Endothelial cell of umbilical vein (primary cell): ENCODE measurements around the gene RELN. TPM values are rescaled to one million over a fixed set of nuclear protein-coding genes. Genes with fewer than 3 reads are reported as not detected.

Experiments
- BruUV-seq: library from RNA; stranded (reverse); fragments of 400-500 nt; replicated peaks from 2 replicates; lab custom pipeline; 2021; lab: Mats Ljungman, UMichigan
- CTCF ChIA-PET: fragments of 300-600, 350-600 bp; sonication (Branson Sonifier 250); formaldehyde crosslinking; loops from one replicate; lab custom pipeline; 2021; ENCODE audit warnings: antibody characterized with exemption, inconsistent platforms; lab: Charles Lee
- POLR2A ChIA-PET: fragments of 300-600, 350-600 bp; sonication (Branson Sonifier 250); formaldehyde crosslinking; loops from one replicate; lab custom pipeline; 2021; ENCODE audit warnings: antibody characterized with exemption, inconsistent platforms; lab: Charles Lee
- DNase-seq: peaks from one replicate; pipeline ENCODE4 v3.0.0-alpha.2; 2011; ENCODE audit warnings: low read depth, low spot score
- FAIRE-seq: peaks from 2 replicates; lab custom pipeline; 2011; peaks lifted over from hg19 to GRCh38; lab: Jason Lieb, UNC
- H2AFZ ChIP-seq: 2 replicates; pipeline ENCODE4 v1.6.0; 2012; ENCODE audit warnings: low read depth, low read length, control low read depth, inconsistent platforms
- H3K27ac ChIP-seq: 2 replicates; pipeline ENCODE4 v1.5.1; 2011; ENCODE audit warnings: low read depth, mild to moderate bottlenecking, control low read depth, low read length, moderate library complexity; ENCODE audit not compliant: insufficient read depth
- H3K27me3 ChIP-seq, 2 experiments: 2 replicates each; pipeline versions ENCODE4 v1.6.0 to v1.6.1; 2011; ENCODE audit warnings: low read length in 2 of 2, mixed read lengths in 1 of 2; ENCODE audit not compliant: control insufficient read depth in 2 of 2, insufficient read depth in 2 of 2
- H3K36me3 ChIP-seq, 2 experiments: 2 replicates in 1 of 2; 3 replicates in 1 of 2; pipeline ENCODE4 v1.5.1; 2011; ENCODE audit warnings: low read length in 2 of 2, mild to moderate bottlenecking in 1 of 2, moderate library complexity in 1 of 2; ENCODE audit not compliant: control insufficient read depth in 2 of 2, insufficient read depth in 2 of 2; ENCODE audit errors: extremely low read depth in 1 of 2
- H3K4me1 ChIP-seq: 3 replicates; pipeline ENCODE4 v1.5.1; 2011; ENCODE audit warnings: mild to moderate bottlenecking, low read length; ENCODE audit not compliant: control insufficient read depth, insufficient read depth; ENCODE audit errors: extremely low read depth
- H3K4me2 ChIP-seq: 2 replicates; pipeline ENCODE4 v1.6.1; 2011; ENCODE audit warnings: low read length, control low read depth, mixed read lengths; ENCODE audit not compliant: insufficient read depth
- H3K4me3 ChIP-seq, 3 experiments: fragments of 200-600 bp in 1 of 3; sonication (generic), shearing (Covaris generic) in 1 of 3; replicated peaks in 1 of 3; 2 replicates each; pipeline ENCODE4 v1.5.1; 2011 to 2016; ENCODE audit warnings: control low read depth in 3 of 3, low read length in 3 of 3, mild to moderate bottlenecking in 2 of 3, inconsistent platforms in 1 of 3, low read depth in 1 of 3, moderate library complexity in 1 of 3; ENCODE audit not compliant: insufficient read depth in 1 of 3
- H3K79me2 ChIP-seq: 2 replicates; pipeline ENCODE4 v1.6.0; 2012; ENCODE audit warnings: low read length, inconsistent platforms; ENCODE audit not compliant: control insufficient read depth, insufficient read depth
- H3K9ac ChIP-seq: replicated peaks from 2 replicates; pipeline ENCODE3; 2011; ENCODE audit warnings: low read length, control low read depth; ENCODE audit not compliant: insufficient read depth; ENCODE audit errors: extremely low read depth
- H3K9me1 ChIP-seq: replicated peaks from 3 replicates; pipeline ENCODE4 v1.6.0; 2011; ENCODE audit warnings: mild to moderate bottlenecking, low read length; ENCODE audit not compliant: control insufficient read depth, insufficient read depth; ENCODE audit errors: extremely low read depth
- H3K9me3 ChIP-seq: replicated peaks from 2 replicates; pipeline ENCODE4 v1.5.1; 2012; ENCODE audit warnings: low read length, inconsistent platforms; ENCODE audit not compliant: control insufficient read depth, insufficient read depth
- H4K20me1 ChIP-seq: replicated peaks from 2 replicates; pipeline ENCODE3; 2011; ENCODE audit warnings: mild to moderate bottlenecking, low read length; ENCODE audit not compliant: control insufficient read depth, insufficient read depth; ENCODE audit errors: extremely low read depth
- FOS ChIP-seq: IDR thresholded peaks from 2 replicates; pipeline ENCODE4 v1.6.1; 2011; ENCODE audit warnings: mild to moderate bottlenecking, low read length, moderate library complexity, borderline replicate concordance; ENCODE audit not compliant: insufficient read depth
- dilution Hi-C: fragments of 300-500 bp; cut with MboI; formaldehyde crosslinking; loops from one replicate; pipeline ENCODE4 v1.15.0; 2019; ENCODE audit warnings: low sequenced_read_pairs; ENCODE audit not compliant: extremely low pct_ligation_motif_present
- intact Hi-C: fragments of 100-400 bp; cut with micrococcal nuclease; formaldehyde crosslinking; loops from one replicate; pipeline ENCODE4 v1.10.0; 2022
- polyA plus RNA-seq, 4 experiments: library from polyadenylated mRNA; depleted of rRNA in 3 of 4; stranded (reverse) in 3 of 4; unstranded in 1 of 4; fragments of >200 nt; gene quantifications; 2 replicates each; pipeline versions ENCODE4 v1.2.1 to v1.2.3, GENCODE V29; 2011 to 2012; ENCODE audit warnings: missing spikeins in 1 of 4
- small RNA-seq: library from RNA; depleted of rRNA; stranded (forward); fragments of <200 nt; gene quantifications from one replicate; pipeline ENCODE3, GENCODE V24; 2012; ENCODE audit warnings: low replicate concordance, low read depth; ENCODE audit not compliant: insufficient read depth, insufficient read length
- total RNA-seq: library from RNA; stranded (reverse); gene quantifications from 2 replicates; pipeline ENCODE4 v1.2.3, GENCODE V29; 2021

RELN gene
- total and polyA plus RNA-seq, 2 donors (not counting 3 experiments of a cell fraction or from before 2014, with no cell fraction given) = 0.15 to 0.22 TPM

DNA sequence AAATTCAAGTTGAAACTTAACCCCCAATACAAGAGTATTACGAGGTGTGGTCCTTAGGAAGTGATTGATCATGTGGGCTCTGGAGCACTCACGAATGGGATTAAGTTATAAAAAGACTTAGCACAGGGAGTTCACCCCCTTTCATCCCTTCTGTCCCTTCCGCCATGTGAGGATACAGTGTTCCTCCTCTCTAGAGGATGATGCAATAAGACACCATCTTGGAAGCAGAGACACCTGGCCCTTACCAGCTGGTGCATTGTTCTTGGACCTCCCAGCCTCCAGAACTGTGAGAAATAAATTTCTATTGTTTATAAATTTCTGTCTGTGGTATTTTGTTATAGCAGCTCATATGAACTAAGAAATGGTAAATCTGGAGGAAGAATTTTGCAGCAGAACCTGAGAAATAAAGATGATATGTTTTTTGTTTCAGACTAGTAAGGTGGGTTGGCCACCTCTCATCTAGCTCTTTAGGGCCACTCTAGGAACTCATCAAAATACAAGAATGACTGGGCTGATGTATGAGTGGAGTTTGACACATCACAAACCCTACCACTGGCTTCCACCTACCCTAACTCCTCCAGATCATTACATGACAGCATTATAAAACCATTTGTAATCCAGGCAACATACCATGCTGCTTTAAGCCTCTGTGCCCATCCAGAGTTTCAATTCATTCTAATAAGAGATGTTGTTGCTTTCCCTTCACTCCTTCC is 565.8 kb downstream of the RELN start:
- no peak for FAIRE-seq
- Histone ChIP-seq H3K27ac (no peak overlapping the region), H4K20me1 (no peaks in the 10 kb centered on the region), H2AFZ (no peak overlapping the region), H3K9ac (no peak overlapping the region), H3K9me1 (no peaks in the 10 kb centered on the region), H3K36me3 (no peaks in the 10 kb centered on the region), H3K79me2 (no peaks in the 10 kb centered on the region), H3K4me2 (no peak overlapping the region), H3K9me3 (no peaks in the 10 kb centered on the region), H3K27me3 (peaks cover 4 to 5% of the 10 kb centered on the region in 2 experiments), H3K4me1 (no peaks in the 10 kb centered on the region), H3K4me3 (no peak overlapping the region)
- no TSS peak for BruUV-seq
- dilution Hi-C loops (no loop called here), intact Hi-C loops (no loop called here)
- no peak for DNase-seq
- no peak for TF ChIP-seq FOS
- CTCF ChIA-PET = no interaction called here
- POLR2A ChIA-PET = no interaction called here

Small RNA genes within 50 kb of the gene (small RNA-seq; reads per million reads assigned to genes)
- gene RF00019 = not detected

Other genes starting within 250 kb of the RELN start
- gene ORC5, start 218.4 kb upstream of the RELN start, total RNA-seq = 18.6 and 21.1 TPM in 2 replicates
- 5.7 and 7.9 TPM in 2 replicates for gene ORC5, start 218.4 kb upstream of the RELN start, polyA plus RNA-seq